ENCODE data around the gene TMEM63B.

GRCh38 chr6:44110005-44110676 lies 17.2 kb upstream of the TMEM63B start:
- TF ChIP-seq SP1 (IDR thresholded peaks at IDR 0.05) = no peak
- TF ChIP-seq ZNF384 (IDR thresholded peaks at IDR 0.05) = no peak
- TF ChIP-seq BHLHE40 (IDR thresholded peaks at IDR 0.05; ENCODE audit: borderline replicate concordance) = no peak
- TF ChIP-seq FOXM1 (IDR thresholded peaks at IDR 0.05; ENCODE audit: borderline replicate concordance) = no peak
- TF ChIP-seq L3MBTL2 (conservative IDR thresholded peaks at IDR 0.05) = no peak
- no peak for TF ChIP-seq SUZ12 (IDR thresholded peaks at IDR 0.05)
- no peak for TF ChIP-seq FOXK2 (IDR thresholded peaks at IDR 0.05)
- TF ChIP-seq NFRKB (IDR thresholded peaks at IDR 0.05) = no peak
